HEK293T (cell line): Measurements from ENCODE around the gene CHRM1.

Experiments
- ARNT ChIP-seq: fragments of 450-650 bp; IDR thresholded peaks from 2 replicates; pipeline ENCODE4 v1.6.1; 2017; ENCODE audit warnings: mild to moderate bottlenecking
- BHLHE40 ChIP-seq: fragments of 450-650 bp; IDR thresholded peaks from 2 replicates; pipeline ENCODE4 v1.6.1; 2016; ENCODE audit warnings: mild to moderate bottlenecking, moderate library complexity, borderline replicate concordance
- CTBP1 ChIP-seq: fragments of 450-650 bp; IDR thresholded peaks from 2 replicates; pipeline ENCODE4 v1.6.1; 2016; ENCODE audit warnings: borderline replicate concordance
- ELF4 ChIP-seq: fragments of 450-650 bp; IDR thresholded peaks from 2 replicates; pipeline ENCODE4 v1.6.1; 2017; ENCODE audit warnings: antibody characterized with exemption
- FOXA1 ChIP-seq: fragments of 450-650 bp; IDR thresholded peaks from 2 replicates; pipeline ENCODE4 v1.6.1; 2016; ENCODE audit warnings: mild to moderate bottlenecking
- FOXK2 ChIP-seq: fragments of 450-650 bp; IDR thresholded peaks from 2 replicates; pipeline ENCODE4 v1.6.1; 2016; ENCODE audit warnings: mild to moderate bottlenecking
- FOXM1 ChIP-seq: fragments of 450-650 bp; IDR thresholded peaks from 2 replicates; pipeline ENCODE4 v1.6.1; 2017; ENCODE audit warnings: mild to moderate bottlenecking, borderline replicate concordance
- HDGF ChIP-seq: fragments of 450-650 bp; IDR thresholded peaks from 2 replicates; pipeline ENCODE4 v1.6.1; 2017; ENCODE audit warnings: antibody characterized with exemption, borderline replicate concordance
- LEF1 ChIP-seq: fragments of 450-650 bp; IDR thresholded peaks from 2 replicates; pipeline ENCODE4 v1.6.1; 2017; ENCODE audit warnings: mild to moderate bottlenecking, borderline replicate concordance
- PKNOX1 ChIP-seq: fragments of 450-650 bp; IDR thresholded peaks from 2 replicates; pipeline ENCODE4 v1.6.1; 2016
- SP1 ChIP-seq: fragments of 450-650 bp; IDR thresholded peaks from 2 replicates; pipeline ENCODE4 v1.6.1; 2017
- SUZ12 ChIP-seq: fragments of 450-650 bp; IDR thresholded peaks from 2 replicates; pipeline ENCODE4 v1.6.1; 2016; ENCODE audit warnings: mild to moderate bottlenecking
- TARDBP ChIP-seq: fragments of 450-650 bp; IDR thresholded peaks from 2 replicates; pipeline ENCODE4 v1.6.1; 2016
- ZNF384 ChIP-seq: fragments of 450-650 bp; IDR thresholded peaks from 2 replicates; pipeline ENCODE4 v1.6.1; 2016

DNA sequence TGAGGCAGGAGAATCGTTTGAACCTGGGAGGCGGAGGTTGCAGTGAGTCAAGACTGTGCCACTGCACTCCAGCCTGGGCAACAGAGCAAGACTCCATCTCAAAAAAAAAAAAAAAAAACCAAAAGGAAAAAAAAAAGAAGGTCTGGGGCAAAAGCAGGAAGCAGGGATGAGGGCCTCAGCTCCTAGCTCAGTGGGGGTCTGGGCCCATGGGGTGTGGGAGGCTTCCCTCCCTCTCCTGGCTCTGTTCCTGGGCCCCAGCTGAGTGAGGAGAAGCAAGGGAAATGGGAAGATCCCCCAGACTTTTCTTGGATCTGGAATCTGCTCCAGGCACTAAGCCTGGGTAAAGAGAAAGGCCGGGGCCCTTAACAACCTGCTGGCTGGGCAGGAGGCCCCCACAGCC is 8.9 kb downstream of the CHRM1 start:
- TF ChIP-seq FOXA1 (no peak), BHLHE40 (no peak), LEF1 (no peak), FOXK2 (no peak), FOXM1 (no peak), ELF4 (no peak), SUZ12 (no peak), SP1 (no peak), PKNOX1 (no peak), ZNF384 (no peak), ARNT (no peak), HDGF (no peak), CTBP1 (no peak), TARDBP (no peak)
